Measurements from ENCODE around the gene BPIFB3. TPM values are rescaled to one million over a fixed set of nuclear protein-coding genes. Genes with fewer than 3 reads are reported as not detected.

Gene BPIFB3
- total and polyA plus RNA-seq, 2 of the 4 experiments (the other 2 are of a cell fraction): not detected

DNA sequence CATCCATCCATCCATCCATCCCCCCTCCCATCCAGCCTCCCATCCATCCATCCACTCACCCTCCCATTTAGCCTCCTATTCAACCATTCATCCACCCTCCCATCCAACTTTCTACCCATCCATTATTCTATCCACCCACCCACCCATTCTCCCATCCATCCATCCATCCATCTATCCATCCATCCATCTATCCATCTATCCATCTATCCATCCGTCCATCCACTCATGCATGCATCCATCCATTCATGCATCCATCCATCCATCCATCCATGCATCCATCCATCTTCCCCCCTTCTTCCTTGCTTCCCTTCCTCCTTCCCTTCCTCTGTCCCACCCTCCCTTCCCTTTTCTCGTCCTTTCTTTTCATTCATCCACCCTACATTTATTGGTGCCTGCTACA lies 21.0 kb downstream of the BPIFB3 start:
- no peaks in the 10 kb centered on the region for H3K9me1 ChIP-seq (ENCODE audit: insufficient read depth, low read length)
- no peaks in the 10 kb centered on the region for H3K4me1 ChIP-seq (ENCODE audit: control insufficient read depth, insufficient read depth, low read length)
- no peak overlapping the region for H3K9ac ChIP-seq (ENCODE audit: low read depth, low read length)
- H2BK20ac ChIP-seq (ENCODE audit: low read depth, low read length): no peak overlapping the region
- H2BK120ac ChIP-seq (ENCODE audit: low read depth, low read length): no peak overlapping the region
- H3K4me2 ChIP-seq (ENCODE audit: low read depth, low read length): no peak overlapping the region
- H2BK5ac ChIP-seq (ENCODE audit: low read depth, low read length, poor library complexity, severe bottlenecking): no peak overlapping the region
- no peak overlapping the region for H3K4me3 ChIP-seq (ENCODE audit: insufficient read depth, low read depth, low read length)
- DNase-seq: no peak
- no peak overlapping the region for H3K18ac ChIP-seq (ENCODE audit: low read depth, low read length)
- H2BK15ac ChIP-seq (ENCODE audit: low read depth, low read length): no peak overlapping the region
- H4K91ac ChIP-seq (ENCODE audit: insufficient read depth, low read depth, low read length): no peak overlapping the region
- H2AK9ac ChIP-seq (replicated peaks; ENCODE audit: low read depth, low read length, poor library complexity): no peak overlapping the region
- CTCF ChIA-PET: no interaction called here
- in situ Hi-C loops (cut with MboI; ENCODE audit: low sequenced_read_pairs) (no loop called here), intact Hi-C loops (cut with micrococcal nuclease) (no loop called here), dilution Hi-C loops (cut with HindIII; ENCODE audit: low sequenced_read_pairs, unreplicated experiment) (no loop called here)
- H4K8ac ChIP-seq (ENCODE audit: low read depth in 2 of 2, low read length in 2 of 2): no peak overlapping the region
- H3K23ac ChIP-seq (ENCODE audit: low read depth, low read length): no peak overlapping the region
- H3K56ac ChIP-seq (ENCODE audit: extremely low read depth, insufficient read depth, low read length): no peak overlapping the region
- ATAC-seq (ENCODE audit: low read depth): no peak
- H3K4ac ChIP-seq (ENCODE audit: low read depth, low read length): no peak overlapping the region
- H3K14ac ChIP-seq (replicated peaks; ENCODE audit: low read depth, low read length): no peak overlapping the region
- H3K79me1 ChIP-seq (ENCODE audit: low read depth in 1 of 2, low read length in 2 of 2): no peaks in the 10 kb centered on the region
- H3K27me3 ChIP-seq (ENCODE audit: control insufficient read depth, insufficient read depth, low read length): peaks cover 12% of the 10 kb centered on the region
- no peak overlapping the region for H4K5ac ChIP-seq (ENCODE audit: low read depth, low read length)
- H4K20me1 ChIP-seq (ENCODE audit: insufficient read depth, low read length): no peaks in the 10 kb centered on the region; the same call in 1 of the 2 replicates
- H3K9me3 ChIP-seq (ENCODE audit: control insufficient read depth, insufficient read depth, low read length): no peaks in the 10 kb centered on the region
- no peak overlapping the region for H2AFZ ChIP-seq (replicated peaks; ENCODE audit: low read length, poor library complexity)
- H3K36me3 ChIP-seq (ENCODE audit: control insufficient read depth, insufficient read depth, low read length): no peaks in the 10 kb centered on the region
- H2AK5ac ChIP-seq (ENCODE audit: low read depth, low read length): no peak overlapping the region
- no TSS peak for BruUV-seq (replicated peaks)
- no peak overlapping the region for H3K27ac ChIP-seq (ENCODE audit: insufficient read depth, low read length)
- POLR2A ChIA-PET (ENCODE audit: unreplicated experiment): no interaction called here
- TF ChIP-seq, protein P1, sequence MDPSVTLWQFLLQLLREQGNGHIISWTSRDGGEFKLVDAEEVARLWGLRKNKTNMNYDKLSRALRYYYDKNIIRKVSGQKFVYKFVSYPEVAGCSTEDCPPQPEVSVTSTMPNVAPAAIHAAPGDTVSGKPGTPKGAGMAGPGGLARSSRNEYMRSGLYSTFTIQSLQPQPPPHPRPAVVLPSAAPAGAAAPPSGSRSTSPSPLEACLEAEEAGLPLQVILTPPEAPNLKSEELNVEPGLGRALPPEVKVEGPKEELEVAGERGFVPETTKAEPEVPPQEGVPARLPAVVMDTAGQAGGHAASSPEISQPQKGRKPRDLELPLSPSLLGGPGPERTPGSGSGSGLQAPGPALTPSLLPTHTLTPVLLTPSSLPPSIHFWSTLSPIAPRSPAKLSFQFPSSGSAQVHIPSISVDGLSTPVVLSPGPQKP (IDR thresholded peaks at IDR 0.05; ENCODE audit: borderline replicate concordance, low read depth, low read length): no peak
- no peak for TF ChIP-seq MAZ (IDR thresholded peaks at IDR 0.05; ENCODE audit: borderline replicate concordance, low read depth, low read length)
- TF ChIP-seq POLR2A (IDR thresholded peaks at IDR 0.05; ENCODE audit: low read depth, low read length): no peak
- no peak for TF ChIP-seq RFX5 (IDR thresholded peaks at IDR 0.05; ENCODE audit: low read depth, low read length)
- no peak for TF ChIP-seq CTCF (conservative IDR thresholded peaks at IDR 0.05; ENCODE audit: low read depth, low read length)
- TF ChIP-seq CHD1 (IDR thresholded peaks at IDR 0.05; ENCODE audit: low read depth, low read length): no peak
- no peak for TF ChIP-seq FOS (IDR thresholded peaks at IDR 0.05; ENCODE audit: low read depth, low read length)
- no peak for TF ChIP-seq SMC3 (IDR thresholded peaks at IDR 0.05; ENCODE audit: low read depth, low read length)
- TF ChIP-seq RCOR1 (IDR thresholded peaks at IDR 0.05; ENCODE audit: insufficient replicate concordance, low read length): no peak
- TF ChIP-seq CEBPB (IDR thresholded peaks at IDR 0.05; ENCODE audit: low read depth, low read length): no peak
- TF ChIP-seq MAFK (IDR thresholded peaks at IDR 0.05; ENCODE audit: low read depth, low read length): no peak
- TF ChIP-seq NFE2L2 (IDR thresholded peaks at IDR 0.05; ENCODE audit: low read depth, low read length): no peak
- TF ChIP-seq MXI1 (IDR thresholded peaks at IDR 0.05; ENCODE audit: borderline replicate concordance, low read depth, low read length): no peak
- TF ChIP-seq USF2 (IDR thresholded peaks at IDR 0.05; ENCODE audit: low read depth, low read length): no peak
- TF ChIP-seq BHLHE40 (IDR thresholded peaks at IDR 0.05; ENCODE audit: low read depth, low read length): no peak
- no peak for TF ChIP-seq RAD21 (IDR thresholded peaks at IDR 0.05; ENCODE audit: low read length)
- 50% methylated on average over 1 of the region's 2 CpGs; no CpG with 5 or more reads in 1 of the 2 experiments for WGBS, 2 experiments (ENCODE audit: extremely low coverage in 2 of 2, insufficient read length in 1 of 2)

Data from IMR-90 (cell line).